ENCODE data around the gene CUEDC1.

- TF ChIP-seq CTCF (IDR thresholded peaks at IDR 0.05) (no peak), EZH2 (IDR thresholded peaks at IDR 0.05; ENCODE audit: borderline replicate concordance, insufficient read depth, low read depth, low read length, poor library complexity, severe bottlenecking) (no peak)
Observed at GRCh38 chr17:57876023-57876865, 79.0 kb downstream of the CUEDC1 start.

Data from B cell (primary cell).